Gastroesophageal sphincter (tissue), 3 donors: ENCODE measurements around the gene ASPN.

ENCODE experiments used
- EP300 ChIP-seq: sonication (generic); formaldehyde crosslinking; IDR thresholded peaks from one replicate; pipeline ENCODE4 v1.6.1; 2017; ENCODE audit warnings: antibody characterized with exemption, mild to moderate bottlenecking
- POLR2AphosphoS5 ChIP-seq: sonication (generic); formaldehyde crosslinking; IDR thresholded peaks from one replicate; pipeline ENCODE4 v1.6.1; 2017; ENCODE audit warnings: antibody characterized with exemption
- TF ChIP-seq, protein P1 (sequence below), 4 experiments: fragments of 200-600 bp in 2 of 4; fragments of 450-650 bp in 2 of 4; sonication (generic) in 1 of 4; IDR thresholded peaks; one replicate each; pipeline ENCODE4 v1.5.1; 2017 to 2019; ENCODE audit warnings: antibody characterized with exemption in 4 of 4, mild to moderate bottlenecking in 2 of 4, moderate library complexity in 2 of 4

DNA sequence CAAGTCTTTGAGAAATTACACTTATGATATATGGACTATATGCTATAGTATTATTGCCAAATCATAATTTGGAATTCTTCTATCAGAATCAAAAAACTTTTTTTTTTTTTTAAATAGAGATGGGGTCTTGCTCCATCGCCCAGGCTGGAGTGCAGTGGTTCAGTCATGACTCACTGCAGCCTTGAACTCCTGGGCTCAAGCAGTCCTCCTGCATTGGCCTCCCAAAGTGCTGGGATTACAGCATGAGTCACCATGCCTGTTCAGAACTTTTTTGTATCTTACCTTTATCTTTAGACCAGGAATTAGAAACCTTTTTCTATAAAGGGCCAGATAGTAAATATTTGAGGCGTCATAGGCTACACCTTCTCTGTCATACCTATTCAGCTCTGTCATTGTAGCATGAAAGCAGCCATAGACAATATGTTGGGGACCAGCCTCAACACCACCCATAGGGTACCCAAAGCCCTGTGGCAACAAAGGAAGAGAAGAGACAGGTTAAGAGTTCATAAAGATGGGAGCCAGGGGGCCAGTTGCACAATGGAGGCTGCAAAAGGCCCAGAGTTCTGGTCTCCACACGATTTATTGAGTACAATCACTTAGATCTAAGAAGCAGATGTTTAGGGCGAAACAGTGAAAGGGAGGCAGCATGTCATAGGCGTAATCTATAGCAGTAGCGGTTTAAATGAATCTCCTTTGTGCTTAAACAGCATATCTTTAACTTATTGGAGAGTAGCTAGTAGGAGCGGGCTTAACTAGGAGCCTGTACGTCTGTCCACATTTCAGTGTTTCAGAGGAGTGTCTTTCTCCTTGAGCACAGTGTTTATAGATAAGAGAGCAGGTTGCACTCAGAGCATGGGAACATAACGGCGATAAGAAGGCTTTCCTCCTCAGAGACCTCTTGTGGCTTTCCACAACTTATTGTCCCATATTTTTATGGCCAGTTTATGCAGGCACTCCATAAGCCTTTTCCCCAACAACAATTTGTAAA, 41.0 kb upstream of the ASPN start:
- TF ChIP-seq POLR2AphosphoS5 (no peak), EP300 (no peak)
- TF ChIP-seq, protein P1, sequence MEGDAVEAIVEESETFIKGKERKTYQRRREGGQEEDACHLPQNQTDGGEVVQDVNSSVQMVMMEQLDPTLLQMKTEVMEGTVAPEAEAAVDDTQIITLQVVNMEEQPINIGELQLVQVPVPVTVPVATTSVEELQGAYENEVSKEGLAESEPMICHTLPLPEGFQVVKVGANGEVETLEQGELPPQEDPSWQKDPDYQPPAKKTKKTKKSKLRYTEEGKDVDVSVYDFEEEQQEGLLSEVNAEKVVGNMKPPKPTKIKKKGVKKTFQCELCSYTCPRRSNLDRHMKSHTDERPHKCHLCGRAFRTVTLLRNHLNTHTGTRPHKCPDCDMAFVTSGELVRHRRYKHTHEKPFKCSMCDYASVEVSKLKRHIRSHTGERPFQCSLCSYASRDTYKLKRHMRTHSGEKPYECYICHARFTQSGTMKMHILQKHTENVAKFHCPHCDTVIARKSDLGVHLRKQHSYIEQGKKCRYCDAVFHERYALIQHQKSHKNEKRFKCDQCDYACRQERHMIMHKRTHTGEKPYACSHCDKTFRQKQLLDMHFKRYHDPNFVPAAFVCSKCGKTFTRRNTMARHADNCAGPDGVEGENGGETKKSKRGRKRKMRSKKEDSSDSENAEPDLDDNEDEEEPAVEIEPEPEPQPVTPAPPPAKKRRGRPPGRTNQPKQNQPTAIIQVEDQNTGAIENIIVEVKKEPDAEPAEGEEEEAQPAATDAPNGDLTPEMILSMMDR (IDR thresholded peaks at IDR 0.05): no peak
